Measurements from ENCODE around the gene NUDT22. TPM values are rescaled to one million over a fixed set of nuclear protein-coding genes. Genes with fewer than 3 reads are reported as not detected.
"Not testable (repeated sequence)": the region's sequence is repeated elsewhere in the genome, so short reads cannot be mapped to it uniquely, and the experiment has no call there.

Gene NUDT22
- total RNA-seq, 3 donors from 2014 or later, result 82.4 to 88.3 (median 86.1) TPM

GRCh38 chr11:64239662-64240434, 13.8 kb downstream of the NUDT22 start:
- peaks cover 2% of the 10 kb centered on the region for H3K36me3 Mint-ChIP-seq (ENCODE audit: insufficient read depth)
- H3K9me3 Mint-ChIP-seq, result no peaks in the 10 kb centered on the region
- H3K27me3 Mint-ChIP-seq (ENCODE audit: low read depth), result no peaks in the 10 kb centered on the region
- ATAC-seq (no peak), DNase-seq (no peak)
- peak overlapping the region; percentile 89 for H3K4me3 Mint-ChIP-seq
- H3K4me1 Mint-ChIP-seq (ENCODE audit: low read depth), result peaks cover 40% of the 10 kb centered on the region

GRCh38 chr11:64240435-64241240, 14.6 kb downstream of the NUDT22 start, which contains the start of gene FKBP2:
Gene FKBP2 (plus strand): TSS chr11:64241095. CDS start chr11:64242388, 1,293 bp downstream.
- Mint-ChIP-seq H3K27me3 (ENCODE audit: low read depth) (no peaks in the 10 kb centered on the region), H3K36me3 (ENCODE audit: insufficient read depth) (peaks cover 2% of the 10 kb centered on the region), H3K9me3 (no peaks in the 10 kb centered on the region), H3K4me3 (peak within 1 kb of the TSS; percentile 89), H3K4me1 (ENCODE audit: low read depth) (peaks cover 33% of the 10 kb centered on the region)
- ATAC-seq, result peak; percentile 72 to 73
- peak; percentile 97 for DNase-seq

DNA sequence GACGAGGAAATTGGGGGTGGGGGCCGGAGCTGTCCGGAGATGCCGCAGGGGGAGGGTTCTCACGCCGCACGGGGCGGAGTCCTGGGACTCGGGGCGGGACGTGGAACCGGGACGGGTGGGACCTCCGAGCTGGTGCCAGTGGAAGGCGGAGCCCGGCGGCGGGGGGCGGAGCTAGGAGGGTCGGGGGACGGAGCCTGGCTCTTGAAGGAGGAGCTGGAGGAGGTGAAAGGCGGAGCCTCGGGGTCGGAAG, 15.1 kb downstream of the NUDT22 start:
- Mint-ChIP-seq H3K27me3 (ENCODE audit: low read depth) (no peaks in the 10 kb centered on the region), H3K4me3 (peak overlapping the region; percentile 89), H3K9me3 (no peaks in the 10 kb centered on the region), H3K36me3 (ENCODE audit: insufficient read depth) (peaks cover 2% of the 10 kb centered on the region), H3K4me1 (ENCODE audit: low read depth) (peaks cover 31% of the 10 kb centered on the region)
- ATAC-seq (peak; percentile 82 to 84), DNase-seq (peak; percentile 100)

DNA sequence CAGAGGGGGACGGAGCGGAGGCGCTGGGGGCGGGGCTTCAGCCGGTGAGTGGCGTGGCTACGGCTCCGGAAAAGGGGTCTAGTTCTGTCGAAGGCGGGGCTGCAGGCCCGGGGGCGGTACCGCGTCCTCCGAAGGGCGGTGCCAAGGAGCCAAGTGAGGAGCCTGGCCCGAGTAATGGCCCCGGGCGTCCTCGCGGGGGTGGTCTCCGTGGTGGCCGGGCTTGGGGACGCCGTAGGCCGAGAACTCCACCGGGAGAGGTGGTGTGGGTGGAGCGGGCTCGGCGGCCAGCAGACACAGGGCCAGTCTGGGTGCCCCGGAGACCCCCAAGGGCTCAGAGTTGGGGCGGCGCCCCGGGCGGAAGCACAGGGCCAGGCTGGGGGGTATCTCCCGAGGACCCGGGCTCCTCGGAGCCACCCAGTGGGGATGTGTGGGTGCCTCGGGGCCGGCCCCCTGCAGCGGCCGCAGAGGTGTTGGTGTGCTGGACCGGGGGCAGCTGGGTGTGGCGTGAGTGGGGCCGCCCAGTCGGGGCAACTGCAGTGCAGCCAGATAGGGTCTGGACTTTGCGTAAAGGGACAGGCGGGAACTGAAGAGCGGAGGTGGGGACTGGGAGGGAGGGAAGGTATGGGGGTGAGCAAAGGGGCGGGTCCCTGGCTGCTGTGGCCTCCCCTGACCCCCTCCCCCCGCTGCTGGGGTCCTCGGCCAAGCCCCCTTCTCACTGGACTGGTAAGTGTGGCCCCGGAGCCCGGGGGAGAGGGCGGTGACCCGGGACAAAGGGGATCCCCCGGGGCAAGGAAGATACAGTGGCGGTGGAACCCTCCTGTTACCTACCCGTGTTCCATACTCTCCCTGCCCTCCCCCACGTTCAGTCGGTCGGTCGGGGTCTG, 15.7 kb downstream of the NUDT22 start:
- peak overlapping the region; percentile 89 for H3K4me3 Mint-ChIP-seq

DNA sequence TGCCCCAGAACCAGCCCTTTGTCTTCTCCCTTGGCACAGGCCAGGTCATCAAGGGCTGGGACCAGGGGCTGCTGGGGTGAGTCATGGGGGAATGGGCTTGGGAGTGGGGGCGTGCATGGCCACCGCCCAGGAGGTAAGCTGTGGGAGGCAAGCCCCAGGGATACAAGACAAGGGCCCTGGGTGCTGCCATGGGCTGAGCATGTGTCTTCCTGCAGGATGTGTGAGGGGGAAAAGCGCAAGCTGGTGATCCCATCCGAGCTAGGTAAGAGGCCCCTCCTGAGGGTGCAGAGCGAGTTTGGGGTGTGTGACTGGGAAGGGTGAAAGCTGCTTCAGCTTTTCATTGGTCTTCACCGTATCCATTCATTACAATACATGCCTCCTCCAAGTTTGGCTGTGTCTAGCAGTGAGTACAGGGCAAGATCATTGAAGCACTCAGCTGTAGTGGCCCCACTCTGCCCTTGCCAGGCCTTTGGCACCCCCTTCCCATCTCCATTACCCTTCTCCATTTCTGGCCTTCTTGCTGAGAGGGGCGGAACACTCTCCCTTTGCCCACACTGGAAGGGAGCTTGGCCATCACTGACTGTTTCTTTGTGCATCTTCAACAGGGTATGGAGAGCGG, 17.3 kb downstream of the NUDT22 start:
- H3K9me3 Mint-ChIP-seq, result no peaks in the 10 kb centered on the region
- DNase-seq (no peak), ATAC-seq (no peak)
- H3K27me3 Mint-ChIP-seq (ENCODE audit: low read depth), result no peaks in the 10 kb centered on the region
- H3K4me1 Mint-ChIP-seq (ENCODE audit: low read depth), result peaks cover 33% of the 10 kb centered on the region
- peaks cover 2% of the 10 kb centered on the region for H3K36me3 Mint-ChIP-seq (ENCODE audit: insufficient read depth)
- H3K4me3 Mint-ChIP-seq, result peak overlapping the region; percentile 89

More for the DNA sequence above, 15.7 kb downstream of the NUDT22 start:
- ATAC-seq, result peak; percentile 1
- no peaks in the 10 kb centered on the region for H3K27me3 Mint-ChIP-seq (ENCODE audit: low read depth)
- peaks cover 2% of the 10 kb centered on the region for H3K36me3 Mint-ChIP-seq (ENCODE audit: insufficient read depth)
- H3K4me1 Mint-ChIP-seq (ENCODE audit: low read depth), result peaks cover 31% of the 10 kb centered on the region
- no peaks in the 10 kb centered on the region for H3K9me3 Mint-ChIP-seq
- no peak for DNase-seq

DNA sequence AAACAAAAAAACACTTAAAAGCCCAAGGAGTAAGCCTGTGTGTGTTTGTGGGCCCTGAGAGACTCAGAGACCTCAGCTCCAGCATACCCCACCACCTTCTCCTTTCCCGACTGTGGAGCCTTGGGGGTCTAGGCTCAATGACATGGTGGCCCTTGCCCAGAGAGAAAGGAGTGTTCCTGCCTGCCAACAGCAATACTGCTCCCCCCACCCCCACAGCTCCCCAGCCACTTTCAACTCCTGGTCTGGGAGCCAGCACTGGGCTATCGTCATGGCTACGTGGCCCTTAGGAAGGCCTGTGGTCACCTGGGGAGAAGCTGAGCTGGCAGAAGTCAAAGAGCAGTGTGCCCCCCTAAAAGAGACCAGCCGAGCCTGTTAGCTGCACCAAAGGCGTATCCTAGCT, 18.0 kb downstream of the NUDT22 start:
- Mint-ChIP-seq H3K9me3 (no peaks in the 10 kb centered on the region), H3K4me3 (peak overlapping the region; percentile 89)

GRCh38 chr11:64244966-64245365, 18.9 kb downstream of the NUDT22 start:
- no peaks in the 10 kb centered on the region for H3K27me3 Mint-ChIP-seq (ENCODE audit: low read depth)
- peak overlapping the region; percentile 97 for H3K4me3 Mint-ChIP-seq
- H3K9me3 Mint-ChIP-seq, result no peaks in the 10 kb centered on the region
- H3K4me1 Mint-ChIP-seq (ENCODE audit: low read depth), result peaks cover 31% of the 10 kb centered on the region
- peaks cover 2% of the 10 kb centered on the region for H3K36me3 Mint-ChIP-seq (ENCODE audit: insufficient read depth)
- DNase-seq (no peak), ATAC-seq (no peak)

More for the DNA sequence above, 18.0 kb downstream of the NUDT22 start:
- ATAC-seq (no peak), DNase-seq (no peak)
- Mint-ChIP-seq H3K4me1 (ENCODE audit: low read depth) (peaks cover 33% of the 10 kb centered on the region), H3K36me3 (ENCODE audit: insufficient read depth) (peaks cover 2% of the 10 kb centered on the region), H3K27me3 (ENCODE audit: low read depth) (no peaks in the 10 kb centered on the region)

- no peaks in the 10 kb centered on the region for H3K9me3 Mint-ChIP-seq
- DNase-seq (no peak), ATAC-seq (no peak)
- no peaks in the 10 kb centered on the region for H3K27me3 Mint-ChIP-seq (ENCODE audit: low read depth)
- peaks cover 29% of the 10 kb centered on the region for H3K4me1 Mint-ChIP-seq (ENCODE audit: low read depth)
- no peaks in the 10 kb centered on the region for H3K36me3 Mint-ChIP-seq (ENCODE audit: insufficient read depth)
- peak overlapping the region; percentile 97 for H3K4me3 Mint-ChIP-seq
Observed at GRCh38 chr11:64245401-64245796, 19.3 kb downstream of the NUDT22 start.

DNA sequence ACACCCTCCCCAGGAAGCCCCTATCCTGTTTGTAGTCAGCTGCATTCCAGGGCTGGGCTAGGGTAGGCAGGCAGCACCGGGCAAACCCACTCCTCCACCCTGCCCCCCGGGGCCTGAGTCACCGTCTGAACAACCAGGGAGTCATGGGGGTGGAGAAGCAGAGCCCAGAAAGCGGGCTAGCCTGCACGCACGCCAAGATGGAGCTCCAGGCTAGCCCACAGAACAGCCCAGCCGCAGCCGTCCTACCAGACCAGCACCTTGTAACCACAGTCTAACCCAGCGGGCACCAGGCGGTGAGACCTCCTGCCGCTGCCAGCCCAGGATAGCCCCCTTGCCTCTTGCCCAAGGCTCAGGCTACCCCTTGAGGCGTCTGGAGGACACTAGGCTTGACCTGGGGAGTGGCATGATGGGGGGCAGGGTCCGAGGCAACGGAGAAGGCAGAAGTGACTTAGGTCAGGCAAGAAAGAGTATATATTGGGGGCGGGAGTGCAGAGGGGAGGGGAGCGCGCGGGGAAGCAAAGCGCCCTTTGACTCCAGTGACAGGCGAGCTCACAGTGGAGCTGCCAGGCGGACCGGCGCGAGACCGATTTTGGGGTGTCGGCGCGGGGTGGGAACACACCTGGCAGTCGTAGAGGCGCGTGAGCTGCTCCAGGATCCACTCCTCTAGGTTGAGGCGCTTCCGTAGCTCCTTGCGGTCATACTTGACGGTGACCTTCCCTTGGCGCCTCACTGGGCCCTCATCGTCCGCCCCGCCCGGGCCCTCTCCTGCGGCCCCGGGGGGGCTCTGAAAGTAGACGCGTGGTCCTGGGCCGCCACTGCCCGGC, 19.9 kb downstream of the NUDT22 start:
- H3K4me1 Mint-ChIP-seq (ENCODE audit: low read depth), result peaks cover 28% of the 10 kb centered on the region
- no peaks in the 10 kb centered on the region for H3K9me3 Mint-ChIP-seq
- H3K36me3 Mint-ChIP-seq (ENCODE audit: insufficient read depth), result no peaks in the 10 kb centered on the region
- DNase-seq (peak; percentile 82), ATAC-seq (peak; percentile 16 to 20)
- H3K27me3 Mint-ChIP-seq (ENCODE audit: low read depth), result no peaks in the 10 kb centered on the region
- H3K4me3 Mint-ChIP-seq, result peak overlapping the region; percentile 97

DNA sequence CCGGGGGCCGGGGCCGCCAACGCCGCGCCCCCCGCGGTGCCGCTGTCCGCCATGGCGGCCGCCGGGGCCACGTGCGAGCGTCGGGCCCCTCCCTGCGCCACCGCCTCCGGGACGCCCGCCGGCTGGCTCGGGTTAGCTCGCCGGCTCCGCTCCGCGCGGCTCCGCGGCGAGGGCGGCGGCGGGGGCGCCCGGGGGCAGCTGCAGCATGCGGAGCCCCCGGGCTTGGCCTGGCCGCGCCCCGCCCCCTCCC, 20.5 kb downstream of the NUDT22 start:
- Mint-ChIP-seq H3K4me1 (ENCODE audit: low read depth) (peaks cover 28% of the 10 kb centered on the region), H3K4me3 (peak overlapping the region; percentile 83)
- not testable (repeated sequence) for H3K27me3 Mint-ChIP-seq (ENCODE audit: low read depth); H3K36me3 Mint-ChIP-seq (ENCODE audit: insufficient read depth); H3K9me3 Mint-ChIP-seq; DNase-seq
- ATAC-seq, result peak; percentile 16 to 26

- Mint-ChIP-seq H3K9me3 (no peaks in the 10 kb centered on the region), H3K36me3 (ENCODE audit: insufficient read depth) (no peaks in the 10 kb centered on the region), H3K27me3 (ENCODE audit: low read depth) (no peaks in the 10 kb centered on the region), H3K4me1 (ENCODE audit: low read depth) (peaks cover 33% of the 10 kb centered on the region), H3K4me3 (peak within 1 kb of the TSS; percentile 97)
- peak; percentile 69 for ATAC-seq
- peak; percentile 77 for DNase-seq
Observed at GRCh38 chr11:64246871-64247728, 21.0 kb downstream of the NUDT22 start, which contains the start of gene PPP1R14B. Gene PPP1R14B (minus strand): TSS chr11:64246943. CDS start chr11:64246673, 270 bp downstream.

DNA sequence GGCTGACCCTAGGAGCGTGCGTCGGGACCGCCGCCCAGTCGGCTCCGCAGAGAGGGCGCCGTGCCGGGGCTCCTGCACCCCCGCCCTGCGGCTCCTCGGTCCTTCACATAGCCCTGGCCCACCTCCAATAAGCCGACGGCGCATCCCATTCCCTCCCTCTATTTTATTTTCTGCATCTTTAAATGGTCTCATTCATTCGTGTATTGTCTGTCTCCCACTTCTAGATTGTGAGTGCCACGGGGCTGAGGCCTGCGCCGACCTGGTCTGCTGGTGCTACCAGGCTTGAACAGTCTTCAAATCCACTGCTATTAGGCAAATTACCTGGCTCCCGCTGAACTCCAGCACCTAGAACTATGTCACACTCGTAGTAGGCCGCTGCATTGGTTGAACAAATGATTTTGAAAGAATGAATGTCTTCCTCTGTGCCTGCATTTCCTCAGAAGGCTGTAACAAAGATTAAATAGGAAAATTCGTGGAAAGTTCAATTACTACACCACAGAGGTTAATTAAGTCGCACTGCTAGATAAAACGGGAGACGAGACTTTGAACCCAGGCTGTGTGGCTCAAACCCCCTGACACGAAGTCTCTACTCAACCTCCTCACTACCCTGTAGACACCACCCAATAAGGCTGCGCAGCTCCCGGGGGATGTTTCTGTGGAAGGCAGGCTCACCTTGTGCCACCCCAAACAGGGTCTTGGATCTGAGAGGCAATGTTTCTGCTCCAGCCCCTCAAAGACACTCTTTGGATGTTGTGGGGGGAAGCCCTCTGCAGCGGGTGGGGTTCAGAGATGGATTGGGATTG, 21.9 kb downstream of the NUDT22 start:
- Mint-ChIP-seq H3K36me3 (ENCODE audit: insufficient read depth) (no peaks in the 10 kb centered on the region), H3K9me3 (no peaks in the 10 kb centered on the region), H3K4me1 (ENCODE audit: low read depth) (peaks cover 28% of the 10 kb centered on the region), H3K27me3 (ENCODE audit: low read depth) (no peaks in the 10 kb centered on the region), H3K4me3 (peak overlapping the region; percentile 73)
- no peak for DNase-seq
- no peak for ATAC-seq

Data from activated T-cell treated with anti-CD3 and anti-CD28 coated beads, Interleukin-2, amount 50 U/mL, for 4 hours (primary cell).